Measurements from ENCODE around the gene PAOX.
"Not testable (repeated sequence)": the region's sequence is repeated elsewhere in the genome, so short reads cannot be mapped to it uniquely, and the experiment has no call there.

PAOX gene

GRCh38 chr10:133411523-133412380, 32.7 kb downstream of the PAOX start:
- no peak for DNase-seq

GRCh38 chr10:133412381-133412711, 33.3 kb downstream of the PAOX start:
- DNase-seq = no peak

GRCh38 chr10:133414401-133414800, 35.3 kb downstream of the PAOX start:
- DNase-seq = not testable (repeated sequence)

GRCh38 chr10:133415752-133416151, 36.7 kb downstream of the PAOX start:
- no peak for DNase-seq

GRCh38 chr10:133418289-133418993, 39.4 kb downstream of the PAOX start:
- DNase-seq = no peak

GRCh38 chr10:133419211-133419950, 40.3 kb downstream of the PAOX start:
- DNase-seq = no peak

GRCh38 chr10:133420028-133420427, 41.0 kb downstream of the PAOX start:
- no peak for DNase-seq

GRCh38 chr10:133420579-133420978, 41.5 kb downstream of the PAOX start:
- DNase-seq = no peak

- no peak for DNase-seq
Observed at GRCh38 chr10:133421336-133422222, 42.5 kb downstream of the PAOX start.

- no peak for DNase-seq
Observed at GRCh38 chr10:133422223-133422806, 43.3 kb downstream of the PAOX start.

GRCh38 chr10:133422807-133423771, 44.0 kb downstream of the PAOX start:
- DNase-seq = no peak

- not testable (repeated sequence) for DNase-seq
Observed at GRCh38 chr10:133424102-133424501, 45.0 kb downstream of the PAOX start.

GRCh38 chr10:133424601-133425000, 45.5 kb downstream of the PAOX start, which contains the start of gene SPRN:
SPRN (minus strand) TSS chr10:133424625; CDS start chr10:133423681, 944 bp downstream.
- DNase-seq = not testable (repeated sequence)

- DNase-seq = not testable (repeated sequence)
Observed at GRCh38 chr10:133429571-133429970, 50.5 kb downstream of the PAOX start.

- not testable (repeated sequence) for DNase-seq
Observed at GRCh38 chr10:133431888-133432613, 53.0 kb downstream of the PAOX start.

GRCh38 chr10:133432789-133433188, 53.7 kb downstream of the PAOX start:
- DNase-seq = not testable (repeated sequence)

- DNase-seq = no peak
Observed at GRCh38 chr10:133438711-133439273, 59.7 kb downstream of the PAOX start.

- no peak for DNase-seq
Observed at GRCh38 chr10:133439517-133440461, 60.7 kb downstream of the PAOX start.

All from SIG-M5 (cell line).